ENCODE results near the gene DNAI1.

DNA sequence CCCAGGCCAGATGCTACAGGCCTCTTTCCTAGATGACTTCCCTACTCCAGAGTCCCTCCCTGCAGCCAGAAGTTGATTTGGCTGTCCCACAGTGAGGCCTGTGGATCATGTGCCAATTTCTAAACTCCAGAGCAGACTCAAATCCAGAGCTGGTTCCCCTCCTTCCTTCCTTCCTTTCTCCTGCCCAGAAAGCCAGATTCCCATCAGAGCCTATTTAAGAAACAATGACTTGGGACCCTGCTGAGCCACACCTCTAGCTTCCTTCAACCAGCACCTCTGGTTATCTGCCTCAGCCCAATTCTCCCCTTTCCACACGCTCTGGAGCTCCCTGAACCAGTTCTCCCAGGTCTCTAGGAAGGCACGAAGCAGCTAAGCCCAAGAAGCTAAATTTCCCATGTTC lies 7.5 kb upstream of the DNAI1 start:
- TF ChIP-seq, protein P1, sequence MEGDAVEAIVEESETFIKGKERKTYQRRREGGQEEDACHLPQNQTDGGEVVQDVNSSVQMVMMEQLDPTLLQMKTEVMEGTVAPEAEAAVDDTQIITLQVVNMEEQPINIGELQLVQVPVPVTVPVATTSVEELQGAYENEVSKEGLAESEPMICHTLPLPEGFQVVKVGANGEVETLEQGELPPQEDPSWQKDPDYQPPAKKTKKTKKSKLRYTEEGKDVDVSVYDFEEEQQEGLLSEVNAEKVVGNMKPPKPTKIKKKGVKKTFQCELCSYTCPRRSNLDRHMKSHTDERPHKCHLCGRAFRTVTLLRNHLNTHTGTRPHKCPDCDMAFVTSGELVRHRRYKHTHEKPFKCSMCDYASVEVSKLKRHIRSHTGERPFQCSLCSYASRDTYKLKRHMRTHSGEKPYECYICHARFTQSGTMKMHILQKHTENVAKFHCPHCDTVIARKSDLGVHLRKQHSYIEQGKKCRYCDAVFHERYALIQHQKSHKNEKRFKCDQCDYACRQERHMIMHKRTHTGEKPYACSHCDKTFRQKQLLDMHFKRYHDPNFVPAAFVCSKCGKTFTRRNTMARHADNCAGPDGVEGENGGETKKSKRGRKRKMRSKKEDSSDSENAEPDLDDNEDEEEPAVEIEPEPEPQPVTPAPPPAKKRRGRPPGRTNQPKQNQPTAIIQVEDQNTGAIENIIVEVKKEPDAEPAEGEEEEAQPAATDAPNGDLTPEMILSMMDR (IDR thresholded peaks at IDR 0.05) = no peak
- TF ChIP-seq POLR2AphosphoS5 (IDR thresholded peaks at IDR 0.05) = no peak
- TF ChIP-seq POLR2A (IDR thresholded peaks at IDR 0.05) = no peak

Data from prostate gland (tissue), 2 donors.